H9 (cell line): Measurements from ENCODE around the gene NMRK1. TPM values are rescaled to one million over a fixed set of nuclear protein-coding genes. Genes with fewer than 3 reads are reported as not detected.

ENCODE experiments used
- DNase-seq: peaks from one replicate; pipeline ENCODE4 v3.0.0-alpha.2; 2017
- H2AFZ ChIP-seq: one replicate; pipeline ENCODE4 v1.6.1; 2013; ENCODE audit warnings: mild to moderate bottlenecking, low read length, control low read depth, moderate library complexity
- H2AK5ac ChIP-seq: 2 replicates; pipeline ENCODE4 v1.6.1; 2013; ENCODE audit warnings: low read length, control low read depth, mixed read lengths; ENCODE audit not compliant: insufficient read length
- H2BK120ac ChIP-seq: one replicate; pipeline ENCODE4 v1.6.1; 2013; ENCODE audit warnings: low read depth, mild to moderate bottlenecking, low read length, control low read depth, inconsistent platforms; ENCODE audit not compliant: poor library complexity, severe bottlenecking
- H2BK12ac ChIP-seq: 2 replicates; pipeline ENCODE4 v1.6.1; 2013; ENCODE audit warnings: low read length, control low read depth, mixed read lengths, low read depth; ENCODE audit not compliant: insufficient read length
- H2BK15ac ChIP-seq: 2 replicates; pipeline ENCODE4 v1.6.1; 2013; ENCODE audit warnings: low read depth, low read length, control low read depth
- H2BK20ac ChIP-seq: one replicate; pipeline ENCODE4 v1.6.1; 2013; ENCODE audit warnings: low read depth, mild to moderate bottlenecking, low read length, control low read depth, inconsistent platforms; ENCODE audit not compliant: poor library complexity, severe bottlenecking
- H2BK5ac ChIP-seq: 2 replicates; pipeline ENCODE4 v1.6.1; 2013; ENCODE audit warnings: low read length, control low read depth, mixed read lengths; ENCODE audit not compliant: insufficient read length
- H3K14ac ChIP-seq: 2 replicates; pipeline ENCODE4 v1.6.1; 2013; ENCODE audit warnings: low read length, control low read depth; ENCODE audit not compliant: insufficient read depth
- H3K18ac ChIP-seq: 2 replicates; pipeline ENCODE4 v1.6.1; 2013; ENCODE audit warnings: low read depth, mild to moderate bottlenecking, mixed read lengths, low read length, control low read depth; ENCODE audit not compliant: insufficient read length
- H3K23ac ChIP-seq: 2 replicates; pipeline ENCODE4 v1.6.1; 2013; ENCODE audit warnings: low read length, control low read depth, mixed read lengths, low read depth; ENCODE audit not compliant: insufficient read length
- H3K23me2 ChIP-seq: 2 replicates; pipeline ENCODE4 v1.6.1; 2013; ENCODE audit warnings: low read depth, mild to moderate bottlenecking, mixed read lengths, low read length, control low read depth; ENCODE audit not compliant: insufficient read length, poor library complexity, severe bottlenecking
- H3K27ac ChIP-seq: 2 replicates; pipeline ENCODE4 v1.5.1; 2013; ENCODE audit warnings: low read length, control low read depth, mixed read lengths, low read depth; ENCODE audit not compliant: insufficient read length
- H3K27me3 ChIP-seq: 2 replicates; pipeline ENCODE4 v1.6.1; 2013; ENCODE audit warnings: low read length, control low read depth, inconsistent platforms; ENCODE audit not compliant: insufficient read depth
- H3K4ac ChIP-seq: 2 replicates; pipeline ENCODE4 v1.6.1; 2013; ENCODE audit warnings: low read depth, mild to moderate bottlenecking, control low read depth, inconsistent platforms, low read length, moderate library complexity
- H3K4me1 ChIP-seq: 2 replicates; pipeline ENCODE4 v1.6.1; 2013; ENCODE audit warnings: low read length, control low read depth, inconsistent platforms; ENCODE audit not compliant: insufficient read depth
- H3K4me2 ChIP-seq: 2 replicates; pipeline ENCODE4 v1.6.1; 2013; ENCODE audit warnings: low read length, control low read depth, mixed read lengths; ENCODE audit not compliant: insufficient read length, insufficient read depth
- H3K56ac ChIP-seq: 2 replicates; pipeline ENCODE4 v1.6.1; 2013; ENCODE audit warnings: low read depth, mild to moderate bottlenecking, mixed read lengths, low read length, control low read depth; ENCODE audit not compliant: insufficient read length
- H3K79me1 ChIP-seq: 2 replicates; pipeline ENCODE4 v1.6.1; 2013; ENCODE audit warnings: low read depth, mild to moderate bottlenecking, moderate library complexity, low read length, control low read depth, inconsistent platforms; ENCODE audit not compliant: insufficient read depth, poor library complexity, severe bottlenecking
- H3K79me2 ChIP-seq: 2 replicates; pipeline ENCODE4 v1.6.1; 2013; ENCODE audit warnings: low read length, control low read depth, inconsistent platforms; ENCODE audit not compliant: insufficient read depth
- H3K9ac ChIP-seq: 2 replicates; pipeline ENCODE4 v1.6.1; 2013; ENCODE audit warnings: low read length, control low read depth, mixed read lengths; ENCODE audit not compliant: insufficient read length; ENCODE audit errors: extremely low read depth
- H3K9me3 ChIP-seq: one replicate; pipeline ENCODE4 v1.6.1; 2013; ENCODE audit warnings: low read depth, low read length, inconsistent platforms; ENCODE audit not compliant: control insufficient read depth
- H3T11ph ChIP-seq: one replicate; pipeline ENCODE4 v1.6.1; 2013; ENCODE audit warnings: mild to moderate bottlenecking, low read length, control low read depth, inconsistent platforms
- H4K20me1 ChIP-seq: one replicate; pipeline ENCODE4 v1.6.1; 2013; ENCODE audit not compliant: control insufficient read depth, insufficient read length, insufficient read depth
- H4K5ac ChIP-seq: 2 replicates; pipeline ENCODE4 v1.6.1; 2013; ENCODE audit warnings: low read depth, mild to moderate bottlenecking, mixed read lengths, low read length, control low read depth; ENCODE audit not compliant: insufficient read length
- H4K8ac ChIP-seq: replicated peaks from 2 replicates; pipeline ENCODE4 v1.6.1; 2013; ENCODE audit warnings: low read length, control low read depth, mixed read lengths, low read depth; ENCODE audit not compliant: insufficient read length
- H4K91ac ChIP-seq: 2 replicates; pipeline ENCODE4 v1.6.1; 2013; ENCODE audit warnings: low read depth, mild to moderate bottlenecking, moderate library complexity, mixed read lengths, low read length, control low read depth; ENCODE audit not compliant: insufficient read length
- H3K27ac Mint-ChIP-seq, 3 experiments: 2 replicates in 2 of 3; 3 replicates in 1 of 3; pipeline ENCODE4 v1.8.0; 2020 to 2021; ENCODE audit warnings: mixed read lengths in 3 of 3, mild to moderate bottlenecking in 1 of 3, moderate library complexity in 1 of 3
- H3K27me3 Mint-ChIP-seq: 2 replicates; pipeline ENCODE4 v1.8.0; 2021; ENCODE audit warnings: low read depth, mild to moderate bottlenecking, moderate library complexity, mixed read lengths
- H3K36me3 Mint-ChIP-seq, 3 experiments: 2 replicates in 2 of 3; 3 replicates in 1 of 3; pipeline ENCODE4 v1.8.0; 2020 to 2021; ENCODE audit warnings: low read depth in 3 of 3, mixed read lengths in 3 of 3; ENCODE audit not compliant: insufficient read depth in 1 of 3
- H3K4me1 Mint-ChIP-seq, 2 experiments: 2 replicates each; pipeline ENCODE4 v1.8.0; 2020; ENCODE audit warnings: mixed read lengths in 2 of 2
- H3K4me3 Mint-ChIP-seq, 2 experiments: 2 replicates in 1 of 2; 3 replicates in 1 of 2; pipeline ENCODE4 v1.8.0; 2020 to 2021; ENCODE audit warnings: mild to moderate bottlenecking in 2 of 2, mixed read lengths in 2 of 2, moderate library complexity in 1 of 2
- H3K9me3 Mint-ChIP-seq, 2 experiments: 2 replicates in 1 of 2; 3 replicates in 1 of 2; pipeline ENCODE4 v1.8.0; 2020; ENCODE audit warnings: mild to moderate bottlenecking in 2 of 2, mixed read lengths in 2 of 2, moderate library complexity in 1 of 2
- CTCF ChIP-seq: fragments of 200-600 bp; sonication (generic); conservative IDR thresholded peaks from 3 replicates; pipeline ENCODE4 v1.8.0; 2021; ENCODE audit warnings: antibody characterized with exemption, mild to moderate bottlenecking
- WGBS: extraction: QIAGEN DNeasy Blood & Tissue Kit; methylation state at CpG from one replicate; pipeline ENCODE4 v1.1.7; 2013; ENCODE audit warnings: missing lambda C conversion rate, low lambda C conversion rate, mixed read lengths; ENCODE audit not compliant: insufficient read length; ENCODE audit errors: extremely low coverage; 5-methylcytosine and 5-hydroxymethylcytosine counted together
- total RNA-seq: library from RNA; stranded (reverse); gene quantifications from 2 replicates; pipeline ENCODE4 v1.2.1, GENCODE V29; 2021

The NMRK1 gene
- total RNA-seq, 1 experiment from 2014 or later: 3.0 TPM

DNA sequence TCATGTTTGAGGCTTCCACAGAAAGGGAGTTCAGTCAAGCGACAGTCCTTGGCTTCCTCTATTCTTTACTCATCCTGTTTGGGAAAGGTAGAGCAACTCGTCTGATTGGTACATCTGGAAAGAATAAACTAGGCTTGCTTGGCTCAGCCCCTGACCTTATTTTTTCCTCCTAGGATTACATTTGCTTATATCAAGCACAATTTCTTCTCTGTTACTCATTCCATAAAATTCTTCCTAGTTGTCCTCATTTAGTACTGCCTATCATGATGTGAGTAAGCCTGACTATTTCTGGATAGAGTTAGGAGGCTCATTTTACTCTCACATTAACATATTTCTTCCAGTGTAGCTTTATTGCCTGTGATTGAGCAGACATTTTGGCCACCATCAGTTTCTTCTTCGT lies 48.9 kb downstream of the NMRK1 start:
- Histone ChIP-seq H3K56ac (no peak overlapping the region), H3K4ac (no peak overlapping the region), H2BK5ac (no peak overlapping the region), H2BK15ac (no peak overlapping the region), H3K4me2 (no peak overlapping the region), H4K8ac (no peak overlapping the region), H3K23ac (no peak overlapping the region), H2AK5ac (no peak overlapping the region), H2AFZ (no peak overlapping the region), H3K18ac (no peak overlapping the region), H4K91ac (no peak overlapping the region), H4K20me1 (no peaks in the 10 kb centered on the region), H3K14ac (no peak overlapping the region), H3K23me2 (no peaks in the 10 kb centered on the region), H3K9ac (no peak overlapping the region), H3K27me3 (no peaks in the 10 kb centered on the region), H3K4me1 (no peaks in the 10 kb centered on the region; the same call in 1 of the 2 replicates), H2BK120ac (no peak overlapping the region), H2BK20ac (no peak overlapping the region), H3K27ac (no peak overlapping the region), H2BK12ac (no peak overlapping the region), H3K79me1 (no peaks in the 10 kb centered on the region), H3K9me3 (no peaks in the 10 kb centered on the region), H3K79me2 (no peaks in the 10 kb centered on the region), H3T11ph (no peak overlapping the region), H4K5ac (no peak overlapping the region)
- no CpG with 5 or more reads among the region's 3 CpGs for WGBS
- no peak for DNase-seq
- Mint-ChIP-seq H3K4me3 (no peak overlapping the region), H3K27ac (no peak overlapping the region), H3K4me1 (peaks cover 5 to 6% of the 10 kb centered on the region in 2 experiments), H3K9me3 (peaks cover 0 to 2% of the 10 kb centered on the region in 2 experiments; a peak in 2 of 5 replicates), H3K36me3 (no peaks in the 10 kb centered on the region; a peak in 1 of 7 replicates), H3K27me3 (no peaks in the 10 kb centered on the region; the same call in 1 of the 2 replicates)
- no peak for TF ChIP-seq CTCF
